ENCODE data around the gene TUBB2B.
A peak's percentile ranks its signal among the peaks of the same experiment; 100 is the strongest.
"Not testable (repeated sequence)": the region's sequence is repeated elsewhere in the genome, so short reads cannot be mapped to it uniquely, and the experiment has no call there.

TUBB2B gene

GRCh38 chr6:3211681-3212080 lies 15.8 kb downstream of the TUBB2B start:
- DNase-seq = no peak

GRCh38 chr6:3210024-3210610 lies 17.3 kb downstream of the TUBB2B start:
- no peak for DNase-seq

- DNase-seq = no peak
Measured at GRCh38 chr6:3209114-3210023, 18.1 kb downstream of the TUBB2B start.

- no peak for DNase-seq
Measured at GRCh38 chr6:3208775-3209113, 18.7 kb downstream of the TUBB2B start.

GRCh38 chr6:3208098-3208774 lies 19.2 kb downstream of the TUBB2B start:
- no peak for DNase-seq

GRCh38 chr6:3206339-3207015 lies 21.0 kb downstream of the TUBB2B start:
- DNase-seq = no peak

- DNase-seq = no peak
Measured at GRCh38 chr6:3205913-3206312, 21.5 kb downstream of the TUBB2B start.

GRCh38 chr6:3204921-3205320 lies 22.5 kb downstream of the TUBB2B start:
- DNase-seq = no peak

GRCh38 chr6:3202999-3203696 lies 24.3 kb downstream of the TUBB2B start:
- no peak for DNase-seq

- no peak for DNase-seq
Measured at GRCh38 chr6:3201388-3201787, 26.1 kb downstream of the TUBB2B start.

GRCh38 chr6:3200682-3201081 lies 26.8 kb downstream of the TUBB2B start:
- no peak for DNase-seq

- DNase-seq = no peak
Measured at GRCh38 chr6:3199382-3199781, 28.1 kb downstream of the TUBB2B start.

- not testable (repeated sequence) for DNase-seq
Measured at GRCh38 chr6:3197734-3198133, 29.7 kb downstream of the TUBB2B start.

GRCh38 chr6:3196770-3197169 lies 30.7 kb downstream of the TUBB2B start:
- no peak for DNase-seq

GRCh38 chr6:3195695-3196497 lies 31.6 kb downstream of the TUBB2B start:
- DNase-seq = no peak

- DNase-seq = no peak
Measured at GRCh38 chr6:3195420-3195694, 32.1 kb downstream of the TUBB2B start.

GRCh38 chr6:3194535-3195419 lies 32.7 kb downstream of the TUBB2B start:
- DNase-seq = peak; percentile 52

- no peak for DNase-seq
Measured at GRCh38 chr6:3193102-3193849, 34.2 kb downstream of the TUBB2B start.

GRCh38 chr6:3190779-3191178 lies 36.7 kb downstream of the TUBB2B start:
- DNase-seq = no peak

GRCh38 chr6:3190056-3190455 lies 37.4 kb downstream of the TUBB2B start:
- DNase-seq = no peak
